LNCaP clone FGC (cell line): ENCODE data around the gene ELF4.

Experiments
- DNase-seq: peaks from one replicate; pipeline ENCODE4 v3.0.0-alpha.2; 2011; ENCODE audit warnings: low read depth
- H3K4me3 ChIP-seq: 2 replicates; pipeline ENCODE4 v1.5.1; 2011; ENCODE audit warnings: mild to moderate bottlenecking, low read depth, low read length, control low read depth
- TF ChIP-seq, protein P1 (sequence below): IDR thresholded peaks from 2 replicates; pipeline ENCODE4 v1.5.1; 2012; ENCODE audit warnings: mild to moderate bottlenecking; ENCODE audit not compliant: control insufficient read depth, insufficient read depth; ENCODE audit errors: extremely low read depth

Gene ELF4

DNA sequence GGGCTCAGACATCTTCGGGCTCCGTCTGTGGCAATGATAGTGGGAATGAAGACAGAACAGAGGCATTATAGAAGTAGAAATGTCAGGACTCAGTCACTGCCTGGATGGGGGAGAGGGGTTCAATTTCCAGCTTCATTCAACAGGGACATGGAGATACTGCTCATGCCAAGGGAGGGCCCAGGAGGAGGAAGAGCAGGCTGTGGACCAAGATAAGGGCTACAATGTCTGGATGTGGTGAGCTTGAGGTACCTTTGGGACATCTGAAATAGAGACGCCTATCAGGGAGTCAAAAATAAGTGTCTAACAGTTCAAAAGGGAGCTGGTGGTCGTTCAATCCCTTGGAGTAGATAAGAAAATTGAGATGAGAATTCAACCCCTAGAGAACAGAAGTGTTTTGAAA is 34.5 kb downstream of the ELF4 start:
- DNase-seq: no peak
- TF ChIP-seq, protein P1, sequence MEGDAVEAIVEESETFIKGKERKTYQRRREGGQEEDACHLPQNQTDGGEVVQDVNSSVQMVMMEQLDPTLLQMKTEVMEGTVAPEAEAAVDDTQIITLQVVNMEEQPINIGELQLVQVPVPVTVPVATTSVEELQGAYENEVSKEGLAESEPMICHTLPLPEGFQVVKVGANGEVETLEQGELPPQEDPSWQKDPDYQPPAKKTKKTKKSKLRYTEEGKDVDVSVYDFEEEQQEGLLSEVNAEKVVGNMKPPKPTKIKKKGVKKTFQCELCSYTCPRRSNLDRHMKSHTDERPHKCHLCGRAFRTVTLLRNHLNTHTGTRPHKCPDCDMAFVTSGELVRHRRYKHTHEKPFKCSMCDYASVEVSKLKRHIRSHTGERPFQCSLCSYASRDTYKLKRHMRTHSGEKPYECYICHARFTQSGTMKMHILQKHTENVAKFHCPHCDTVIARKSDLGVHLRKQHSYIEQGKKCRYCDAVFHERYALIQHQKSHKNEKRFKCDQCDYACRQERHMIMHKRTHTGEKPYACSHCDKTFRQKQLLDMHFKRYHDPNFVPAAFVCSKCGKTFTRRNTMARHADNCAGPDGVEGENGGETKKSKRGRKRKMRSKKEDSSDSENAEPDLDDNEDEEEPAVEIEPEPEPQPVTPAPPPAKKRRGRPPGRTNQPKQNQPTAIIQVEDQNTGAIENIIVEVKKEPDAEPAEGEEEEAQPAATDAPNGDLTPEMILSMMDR: no peak
- no peak overlapping the region for H3K4me3 ChIP-seq

DNA sequence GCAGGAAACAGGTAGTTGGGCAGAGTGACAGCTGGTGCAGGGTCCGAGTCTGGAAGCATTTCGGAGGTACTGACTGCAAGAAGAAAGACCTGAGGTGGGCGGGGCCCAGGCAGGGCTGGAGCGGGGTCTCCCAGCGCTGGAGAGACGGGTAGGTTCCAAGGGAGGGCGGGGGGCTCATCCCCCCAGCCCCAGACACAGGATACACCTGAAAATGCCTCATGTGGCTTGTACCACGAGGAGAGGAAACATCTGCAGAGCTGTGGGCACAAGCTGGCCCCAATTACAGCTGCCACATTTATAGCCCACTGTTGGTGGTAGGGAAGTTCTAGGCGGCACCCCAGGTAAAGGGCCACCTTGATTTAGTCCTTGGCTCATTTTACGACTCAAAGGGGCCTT is 38.0 kb downstream of the ELF4 start:
- DNase-seq: no peak
- TF ChIP-seq, protein P1: no peak
- H3K4me3 ChIP-seq: no peak overlapping the region

DNA sequence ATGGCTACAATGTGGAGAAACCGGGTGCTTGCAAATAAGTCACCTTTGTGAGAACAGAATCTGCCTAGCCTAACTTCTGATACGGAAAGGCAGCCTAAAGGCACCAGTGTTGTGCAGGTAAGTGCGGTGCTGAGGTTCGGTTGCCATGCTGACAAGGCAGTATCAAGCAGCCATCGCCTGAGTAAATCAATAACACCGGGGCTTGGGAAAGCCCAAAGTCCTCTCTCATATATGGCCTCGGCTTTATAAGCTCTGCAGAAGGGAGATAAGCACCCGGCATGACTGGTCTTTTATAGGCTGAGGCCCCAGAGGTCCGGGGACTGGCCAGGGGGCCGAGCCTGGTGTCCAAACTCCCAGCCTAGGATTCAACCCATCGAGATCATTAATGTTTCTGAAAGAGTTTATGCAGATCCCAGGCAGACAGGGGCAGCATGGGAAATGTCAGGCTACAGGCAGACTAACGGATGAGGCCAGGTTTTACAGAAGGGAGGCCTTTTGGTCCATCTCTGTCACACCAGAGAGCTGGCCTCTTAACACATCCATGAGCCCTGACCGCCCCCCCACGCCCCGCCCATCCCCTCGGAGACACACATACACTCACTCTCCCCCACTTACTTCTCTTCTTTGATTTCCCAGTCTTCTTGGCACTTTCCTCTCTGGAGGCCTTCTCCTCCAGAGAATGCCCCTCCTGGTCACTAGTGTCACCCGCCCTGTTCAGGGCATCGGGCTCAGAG is 38.5 kb downstream of the ELF4 start:
- H3K4me3 ChIP-seq: no peak overlapping the region
- TF ChIP-seq, protein P1: no peak
- no peak for DNase-seq

DNA sequence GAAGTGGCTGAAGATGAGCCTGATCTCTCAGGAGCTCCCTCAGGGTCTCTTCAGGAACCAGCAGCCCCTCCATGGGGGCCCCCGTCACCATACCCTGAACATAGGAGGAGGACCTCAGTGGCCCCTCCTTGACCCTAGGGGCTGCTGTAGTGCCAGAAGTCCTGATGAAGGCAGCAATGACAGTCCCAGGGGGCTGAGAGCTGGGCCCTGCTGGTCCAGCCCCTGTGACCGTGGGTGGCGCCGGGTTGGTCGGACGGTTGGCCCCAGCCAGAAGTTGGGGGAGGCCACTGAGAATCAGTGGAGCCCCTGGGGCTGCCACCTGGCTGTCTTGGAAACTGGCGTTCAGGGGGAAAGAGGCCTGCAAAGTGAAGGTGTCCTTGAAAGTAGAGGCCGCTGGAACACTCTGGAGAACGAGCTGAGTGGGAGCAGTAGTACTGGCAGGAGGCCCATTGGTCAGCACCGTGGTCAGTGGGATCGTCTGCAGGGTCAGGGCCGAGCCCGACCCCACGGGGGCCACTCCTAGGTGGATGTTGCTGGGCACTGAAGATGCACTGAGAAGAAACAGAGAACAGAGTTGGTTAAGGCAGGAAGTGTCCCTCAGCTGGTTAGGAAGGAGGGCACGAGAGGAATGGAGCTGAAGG is 43.2 kb downstream of the ELF4 start:
- TF ChIP-seq, protein P1: no peak
- DNase-seq: no peak

DNA sequence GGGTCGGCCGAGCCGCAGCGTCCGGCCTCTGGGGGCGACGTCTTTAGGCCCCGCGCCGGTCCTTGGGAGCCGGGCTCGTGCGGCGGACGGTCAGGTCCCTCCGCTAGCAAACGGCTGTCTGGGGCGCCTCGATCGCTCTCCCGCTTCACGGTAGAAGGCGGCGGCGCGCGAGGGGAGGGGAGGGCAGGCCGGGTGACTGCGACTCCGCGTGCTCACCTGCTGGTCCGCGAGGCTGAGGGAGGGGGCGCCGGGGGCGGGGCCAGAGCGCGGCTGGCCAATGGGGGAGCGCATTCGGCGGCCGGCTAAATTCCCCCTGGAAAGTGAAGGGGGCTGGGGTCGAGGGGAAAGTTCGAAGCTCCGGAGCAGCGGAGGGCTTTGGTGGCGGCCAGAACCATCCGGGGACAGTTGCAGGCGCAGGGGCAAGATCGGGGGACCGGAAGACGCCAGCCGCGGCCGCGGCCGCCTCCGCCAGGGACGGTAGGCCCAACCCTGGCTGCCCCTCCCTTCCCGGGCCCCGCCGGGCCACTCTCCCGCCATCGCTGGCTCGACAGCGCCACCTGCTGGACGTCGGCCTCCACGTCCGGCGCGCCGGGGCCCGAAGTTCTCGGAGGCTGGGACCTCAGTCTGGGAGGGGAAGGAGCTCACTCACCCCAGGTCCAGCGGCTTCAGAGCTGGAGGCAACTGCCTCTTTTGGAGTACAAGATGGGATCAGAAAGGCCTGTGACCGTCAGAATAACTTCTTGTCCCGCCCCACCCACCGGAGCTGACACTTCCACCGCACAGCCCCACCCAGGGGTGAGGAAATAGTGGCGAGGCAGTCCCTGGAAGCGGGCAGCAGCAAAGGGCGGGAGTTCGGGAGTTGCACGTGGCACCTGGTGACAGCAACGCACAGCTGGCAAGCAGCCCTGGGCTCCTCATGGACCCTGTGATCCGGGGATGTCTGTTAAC is 49.9 kb downstream of the ELF4 start:
- peak overlapping the region; percentile 46 for H3K4me3 ChIP-seq
- TF ChIP-seq, protein P1: peak; percentile 74
- DNase-seq: no peak

More for the DNA sequence above, 43.2 kb downstream of the ELF4 start:
- no peak overlapping the region for H3K4me3 ChIP-seq

DNA sequence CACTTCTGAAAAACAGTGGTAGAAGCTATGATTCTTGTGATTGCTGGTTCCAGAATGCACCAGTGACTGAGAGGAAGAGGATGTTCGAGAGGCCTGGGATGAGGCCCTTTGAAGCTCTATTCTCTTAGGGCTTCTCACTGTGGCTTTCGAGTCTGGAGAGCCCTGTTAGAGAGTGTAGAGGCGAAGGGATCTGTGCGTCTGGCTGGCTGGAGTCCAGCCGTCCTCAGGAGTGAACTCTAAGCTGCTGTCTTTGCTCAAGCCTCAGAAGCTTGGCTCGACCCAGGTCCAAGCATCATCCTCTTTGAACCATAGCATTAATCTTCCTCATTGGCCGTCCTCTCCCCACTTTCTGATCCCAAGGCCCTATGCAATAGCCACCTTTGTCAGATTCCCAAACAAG is 51.6 kb downstream of the ELF4 start:
- TF ChIP-seq, protein P1: no peak
- no peak for DNase-seq
- no peak overlapping the region for H3K4me3 ChIP-seq
